A549 (cell line): ENCODE results near the gene ASAP2. TPM values are rescaled to one million over a fixed set of nuclear protein-coding genes. Genes with fewer than 3 reads are reported as not detected.

Experiments
- ATAC-seq, 2 experiments: fragments of 200-7000 bp in 1 of 2; fragments of >200 bp in 1 of 2; cut with Nextera tagmentation in 1 of 2; cut with Tn5 transposase in 1 of 2; 3 replicates each; pipeline versions ENCODE4 v1.8.0 to v1.9.1; 2018 to 2020; ENCODE audit warnings: mild to moderate bottlenecking in 1 of 2, moderate library complexity in 1 of 2
- CTCF ChIA-PET: fragments of 300-600 bp; sonication (Branson Sonifier 250); formaldehyde crosslinking; extraction: SDS; loops from one replicate; lab custom pipeline; 2021; ENCODE audit warnings: antibody characterized with exemption, inconsistent platforms; lab: Yijun Ruan, JAX
- POLR2A ChIA-PET: fragments of 350-600 bp; formaldehyde crosslinking; extraction: SDS; loops from one replicate; lab custom pipeline; 2021; ENCODE audit warnings: antibody characterized with exemption, inconsistent platforms; lab: Yijun Ruan, JAX
- DNase-seq, 2 experiments: peaks; one replicate each; pipeline versions ENCODE4 v3.0.0 to v3.0.0-alpha.2; 2011 to 2016; ENCODE audit warnings: low read depth in 1 of 2, low spot score in 1 of 2
- FAIRE-seq: peaks from 2 replicates; lab custom pipeline; 2011; peaks lifted over from hg19 to GRCh38; lab: Jason Lieb, UNC
- H3K27ac ChIP-seq, 2 experiments: fragments of >200 bp; sonication (Bioruptor Twin); formaldehyde crosslinking; 3 replicates each; pipeline ENCODE4 v1.5.1; 2016 to 2017
- H3K4me1 ChIP-seq: fragments of >200 bp; sonication (Bioruptor Twin); formaldehyde crosslinking; 3 replicates; pipeline ENCODE4 v1.6.1; 2016
- H3K4me2 ChIP-seq: fragments of >200 bp; sonication (Bioruptor Twin); formaldehyde crosslinking; 3 replicates; pipeline ENCODE4 v1.6.1; 2016
- H3K4me3 ChIP-seq: fragments of >200 bp; sonication (Bioruptor Twin); formaldehyde crosslinking; 3 replicates; pipeline ENCODE4 v1.5.1; 2016
- H3K9me3 ChIP-seq: fragments of >200 bp; sonication (Bioruptor Twin); formaldehyde crosslinking; 3 replicates; pipeline ENCODE4 v1.6.1; 2016
- ATOH8 ChIP-seq: fragments of 250-450 bp; sonication (Bioruptor Pico); IDR thresholded peaks from 2 replicates; pipeline ENCODE4 v1.5.0; 2020; ENCODE audit warnings: low read depth, mild to moderate bottlenecking, moderate library complexity
- CBX2 ChIP-seq: fragments of 200-600 bp; sonication (generic); IDR thresholded peaks from 2 replicates; pipeline ENCODE4 v1.6.1; 2016; ENCODE audit warnings: low read depth, mild to moderate bottlenecking, borderline replicate concordance
- CBX8 ChIP-seq: fragments of 200-600 bp; sonication (generic); IDR thresholded peaks from 2 replicates; pipeline ENCODE4 v1.6.1; 2016
- E2F6 ChIP-seq: IDR thresholded peaks from 2 replicates; pipeline ENCODE4 v1.6.1; 2012; ENCODE audit warnings: low read depth, borderline replicate concordance
- EHF ChIP-seq: fragments of 250-450 bp; sonication (Bioruptor Pico); IDR thresholded peaks from 2 replicates; pipeline ENCODE4 v1.5.0; 2020; ENCODE audit warnings: mild to moderate bottlenecking
- FOSB ChIP-seq: fragments of 250-450 bp; sonication (Bioruptor Pico); IDR thresholded peaks from 2 replicates; pipeline ENCODE4 v1.5.0; 2020; ENCODE audit warnings: mild to moderate bottlenecking, moderate library complexity
- JUN ChIP-seq, 2 experiments: fragments of >200 bp; sonication (Bioruptor Twin); formaldehyde crosslinking; IDR thresholded peaks; 2 replicates in 1 of 2; 3 replicates in 1 of 2; pipeline ENCODE4 v1.6.1; 2016 to 2017
- MYC ChIP-seq: IDR thresholded peaks from 2 replicates; pipeline ENCODE4 v1.6.1; 2012; ENCODE audit warnings: mild to moderate bottlenecking, inconsistent platforms, low read length, improper control_type of control experiment, borderline replicate concordance
- NFE2L2 ChIP-seq: fragments of 150-350 bp; conservative IDR thresholded peaks from 2 replicates; pipeline ENCODE4 v1.6.1; 2014; ENCODE audit warnings: low read length
- NPAS2 ChIP-seq: fragments of 250-450 bp; sonication (Bioruptor Pico); IDR thresholded peaks from 2 replicates; pipeline ENCODE4 v1.8.0; 2022; ENCODE audit warnings: mild to moderate bottlenecking, moderate library complexity, borderline replicate concordance
- NR3C1 ChIP-seq: fragments of >200 bp; sonication (Bioruptor Twin); formaldehyde crosslinking; IDR thresholded peaks from 3 replicates; pipeline ENCODE4 v1.6.1; 2017
- PHF8 ChIP-seq: fragments of 200-600 bp; sonication (generic); IDR thresholded peaks from 2 replicates; pipeline ENCODE4 v1.6.1; 2016; ENCODE audit warnings: low read depth, mild to moderate bottlenecking, antibody characterized with exemption, moderate library complexity, borderline replicate concordance
- RARB ChIP-seq: fragments of 250-450 bp; sonication (Bioruptor Pico); IDR thresholded peaks from 2 replicates; pipeline ENCODE4 v1.8.0; 2021; ENCODE audit warnings: mild to moderate bottlenecking, moderate library complexity
- RCOR1 ChIP-seq: fragments of 150-350 bp; IDR thresholded peaks from 2 replicates; pipeline ENCODE4 v1.6.1; 2014; ENCODE audit warnings: antibody characterized with exemption, low read length, low read depth
- TFCP2L1 ChIP-seq: fragments of 250-450 bp; sonication (Bioruptor Pico); IDR thresholded peaks from 2 replicates; pipeline ENCODE4 v1.5.0; 2021; ENCODE audit warnings: mild to moderate bottlenecking
- TP53 ChIP-seq: fragments of 250-450 bp; sonication (Bioruptor Pico); IDR thresholded peaks from 2 replicates; pipeline ENCODE4 v1.5.0; 2021; ENCODE audit warnings: mild to moderate bottlenecking, moderate library complexity
- ZSCAN20 ChIP-seq: fragments of 250-450 bp; sonication (Bioruptor Pico); IDR thresholded peaks from 2 replicates; pipeline ENCODE4 v1.8.0; 2022; ENCODE audit warnings: mild to moderate bottlenecking, moderate library complexity
- WGBS: methylation state at CpG from one replicate; pipeline ENCODE4 v1.1.6; 2017; ENCODE audit errors: missing lambda C conversion rate; 5-methylcytosine and 5-hydroxymethylcytosine counted together
- polyA plus RNA-seq, 4 experiments: library from polyadenylated mRNA; depleted of rRNA in 3 of 4; stranded (reverse); fragments of >200 nt; fragmentation: RNase III in 1 of 4; extraction: RNeasy Plus Mini Kit Qiagen cat#74134 plus additional on column Dnase treatment in 1 of 4; gene quantifications; 2 replicates in 3 of 4; 3 replicates in 1 of 4; pipeline ENCODE4 v1.2.3, GENCODE V29; 2011 to 2017
- TF ChIP-seq, protein P1 (sequence below): fragments of 200-600 bp; sonication (generic); IDR thresholded peaks from 2 replicates; pipeline ENCODE4 v1.6.1; 2016; ENCODE audit warnings: antibody characterized with exemption, mild to moderate bottlenecking, moderate library complexity
- TF ChIP-seq, protein P2 (sequence below): fragments of 450-650 bp; IDR thresholded peaks from 2 replicates; pipeline ENCODE4 v1.6.1; 2014; ENCODE audit warnings: antibody characterized with exemption

Gene ASAP2
- polyA plus RNA-seq, 2 of the 4 experiments (the other 2 are of a cell fraction) = 17.8 to 27.9 TPM

- Histone ChIP-seq H3K9me3 (0 out of 3 replicates have a peak, but pooled peaks cover 8% of the 10 kb centered on the region), H3K4me1 (peaks cover 10% of the 10 kb centered on the region; the same call in 1 of the 3 replicates), H3K27ac (0 out of 6 replicates have a peak overlapping the region, but pooled peaks of 1 of the 2 experiments have one; percentile 17), H3K4me3 (no peak overlapping the region), H3K4me2 (no peak overlapping the region)
- TF ChIP-seq, protein P1, sequence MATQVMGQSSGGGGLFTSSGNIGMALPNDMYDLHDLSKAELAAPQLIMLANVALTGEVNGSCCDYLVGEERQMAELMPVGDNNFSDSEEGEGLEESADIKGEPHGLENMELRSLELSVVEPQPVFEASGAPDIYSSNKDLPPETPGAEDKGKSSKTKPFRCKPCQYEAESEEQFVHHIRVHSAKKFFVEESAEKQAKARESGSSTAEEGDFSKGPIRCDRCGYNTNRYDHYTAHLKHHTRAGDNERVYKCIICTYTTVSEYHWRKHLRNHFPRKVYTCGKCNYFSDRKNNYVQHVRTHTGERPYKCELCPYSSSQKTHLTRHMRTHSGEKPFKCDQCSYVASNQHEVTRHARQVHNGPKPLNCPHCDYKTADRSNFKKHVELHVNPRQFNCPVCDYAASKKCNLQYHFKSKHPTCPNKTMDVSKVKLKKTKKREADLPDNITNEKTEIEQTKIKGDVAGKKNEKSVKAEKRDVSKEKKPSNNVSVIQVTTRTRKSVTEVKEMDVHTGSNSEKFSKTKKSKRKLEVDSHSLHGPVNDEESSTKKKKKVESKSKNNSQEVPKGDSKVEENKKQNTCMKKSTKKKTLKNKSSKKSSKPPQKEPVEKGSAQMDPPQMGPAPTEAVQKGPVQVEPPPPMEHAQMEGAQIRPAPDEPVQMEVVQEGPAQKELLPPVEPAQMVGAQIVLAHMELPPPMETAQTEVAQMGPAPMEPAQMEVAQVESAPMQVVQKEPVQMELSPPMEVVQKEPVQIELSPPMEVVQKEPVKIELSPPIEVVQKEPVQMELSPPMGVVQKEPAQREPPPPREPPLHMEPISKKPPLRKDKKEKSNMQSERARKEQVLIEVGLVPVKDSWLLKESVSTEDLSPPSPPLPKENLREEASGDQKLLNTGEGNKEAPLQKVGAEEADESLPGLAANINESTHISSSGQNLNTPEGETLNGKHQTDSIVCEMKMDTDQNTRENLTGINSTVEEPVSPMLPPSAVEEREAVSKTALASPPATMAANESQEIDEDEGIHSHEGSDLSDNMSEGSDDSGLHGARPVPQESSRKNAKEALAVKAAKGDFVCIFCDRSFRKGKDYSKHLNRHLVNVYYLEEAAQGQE = no peak
- TF ChIP-seq MYC (no peak), TFCP2L1 (CRISPR knock-in tag) (no peak)
- DNase-seq (no peak), ATAC-seq (peak in 1 of 2 experiments; percentile 24; a peak in 4 of 6 replicates), FAIRE-seq (no peak)
- POLR2A ChIA-PET = no interaction called here
- WGBS = 91% methylated on average over 10 of the region's 10 CpGs
- CTCF ChIA-PET = interaction anchor here (0.8 to 1.2 kb wide), 2 partner anchors 9 to 12 kb away, joined by 3 read pairs; no protein-coding TSS in a partner anchor
Observed at GRCh38 chr2:9269295-9269694, 62.7 kb downstream of the ASAP2 start.

DNA sequence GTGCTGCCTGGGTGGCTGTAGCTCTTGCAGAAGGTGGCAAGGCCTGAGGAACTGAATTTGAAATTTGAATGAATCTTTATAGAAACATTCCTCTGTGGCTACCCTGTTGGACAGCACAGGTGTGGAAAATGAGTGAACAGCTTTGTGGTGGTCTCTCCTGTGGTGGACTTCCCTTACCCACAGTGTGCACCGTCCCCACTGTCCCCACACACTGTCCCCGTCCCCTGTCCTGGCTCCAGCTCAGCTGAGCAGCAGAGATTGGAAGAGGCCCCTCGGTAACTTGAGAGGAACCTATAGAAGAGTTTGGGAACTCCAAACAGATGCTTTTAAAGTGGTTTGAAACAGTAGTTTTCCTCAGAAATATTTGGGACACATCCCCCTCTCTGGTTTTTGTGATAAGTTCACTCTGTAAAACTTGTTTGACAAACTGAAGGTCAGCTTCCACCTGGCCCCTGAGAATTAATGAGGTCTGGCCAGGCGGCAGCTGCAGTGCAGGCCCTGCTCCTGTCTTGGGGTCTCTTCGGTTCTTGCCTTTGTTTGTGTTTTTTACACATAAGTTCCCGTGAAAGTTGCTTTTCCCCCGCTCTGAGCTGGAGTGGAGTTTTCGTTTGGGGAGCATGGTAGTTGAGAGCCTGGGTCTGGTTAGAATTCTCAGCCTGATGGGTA, 63.2 kb downstream of the ASAP2 start:
- peak in 1 of 2 experiments; percentile 39; a peak in 3 of 6 replicates for ATAC-seq
- POLR2A ChIA-PET = interaction anchor here (0.6 kb wide), 1 partner anchor 50 kb away, joined by 3 read pairs; no protein-coding TSS in a partner anchor
- 85% methylated on average over 8 of the region's 8 CpGs for WGBS

GRCh38 chr2:9271091-9271490, 64.5 kb downstream of the ASAP2 start:
- TF ChIP-seq FOSB (CRISPR knock-in tag) = no peak
- no peak for TF ChIP-seq MYC
- TF ChIP-seq CBX2 = no peak
- TF ChIP-seq RARB (CRISPR knock-in tag) = no peak
- no peak for TF ChIP-seq ATOH8 (CRISPR knock-in tag)
- TF ChIP-seq EHF (CRISPR knock-in tag) = no peak
- no peak for TF ChIP-seq CBX8
- TF ChIP-seq E2F6 = no peak
- TF ChIP-seq RCOR1 = no peak
- TF ChIP-seq, protein P2, sequence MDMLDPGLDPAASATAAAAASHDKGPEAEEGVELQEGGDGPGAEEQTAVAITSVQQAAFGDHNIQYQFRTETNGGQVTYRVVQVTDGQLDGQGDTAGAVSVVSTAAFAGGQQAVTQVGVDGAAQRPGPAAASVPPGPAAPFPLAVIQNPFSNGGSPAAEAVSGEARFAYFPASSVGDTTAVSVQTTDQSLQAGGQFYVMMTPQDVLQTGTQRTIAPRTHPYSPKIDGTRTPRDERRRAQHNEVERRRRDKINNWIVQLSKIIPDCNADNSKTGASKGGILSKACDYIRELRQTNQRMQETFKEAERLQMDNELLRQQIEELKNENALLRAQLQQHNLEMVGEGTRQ = no peak
- no peak for TF ChIP-seq NPAS2 (CRISPR knock-in tag)
- 0 out of 3 replicates have a peak, but pooled peaks cover 8% of the 10 kb centered on the region for H3K9me3 ChIP-seq
- POLR2A ChIA-PET = interaction anchor here (0.5 kb wide), 1 partner anchor 56 kb away, joined by 3 read pairs; no protein-coding TSS in a partner anchor
- no peak for DNase-seq
- WGBS = 76% methylated on average over 5 of the region's 5 CpGs
- peaks cover 10% of the 10 kb centered on the region; the same call in 1 of the 3 replicates for H3K4me1 ChIP-seq
- H3K4me2 ChIP-seq = no peak overlapping the region
- ATAC-seq = no peak
- H3K4me3 ChIP-seq = no peak overlapping the region
- FAIRE-seq = no peak
- H3K27ac ChIP-seq = no peak overlapping the region
- CTCF ChIA-PET = interaction anchor here (1.2 to 1.3 kb wide), 2 partner anchors 14 to 19 kb away, joined by 3 read pairs; no protein-coding TSS in a partner anchor

More for the DNA sequence above, 63.2 kb downstream of the ASAP2 start:
- Histone ChIP-seq H3K4me2 (no peak overlapping the region), H3K4me3 (no peak overlapping the region), H3K9me3 (0 out of 3 replicates have a peak, but pooled peaks cover 8% of the 10 kb centered on the region), H3K4me1 (peaks cover 8% of the 10 kb centered on the region; the same call in 1 of the 3 replicates), H3K27ac (0 out of 6 replicates have a peak overlapping the region, but pooled peaks of 1 of the 2 experiments have one; percentile 17)
- DNase-seq = no peak
- FAIRE-seq = no peak
- CTCF ChIA-PET = interaction anchor here (0.7 to 1.2 kb wide), 4 partner anchors 8 to 62 kb away, joined by 3 read pairs; no protein-coding TSS in a partner anchor
- no peak for TF ChIP-seq NR3C1
- TF ChIP-seq NFE2L2 = no peak
- no peak for TF ChIP-seq JUN (IDR thresholded peaks at IDR 0.05)
- no peak for TF ChIP-seq TP53 (CRISPR knock-in tag)
- TF ChIP-seq PHF8 = no peak
- no peak for TF ChIP-seq ZSCAN20 (CRISPR knock-in tag)
